OCI-LY7 (cell line): ENCODE results near the gene CATSPERZ. TPM values are rescaled to one million over a fixed set of nuclear protein-coding genes. Genes with fewer than 3 reads are reported as not detected.

Source experiments
- BruUV-seq: library from RNA; stranded (reverse); fragments of 400-500 nt; replicated peaks from 2 replicates; lab custom pipeline; 2021; lab: Mats Ljungman, UMichigan
- CTCF ChIA-PET: fragments of 300-600 bp; sonication (Branson Sonifier 250); formaldehyde crosslinking; loops from one replicate; lab custom pipeline; 2022; ENCODE audit warnings: antibody characterized with exemption; ENCODE audit not compliant: unreplicated experiment; lab: Charles Lee
- POLR2A ChIA-PET: fragments of 300-600 bp; sonication (Branson Sonifier 250); formaldehyde crosslinking; loops from one replicate; lab custom pipeline; 2022; ENCODE audit warnings: antibody characterized with exemption; lab: Charles Lee
- DNase-seq: peaks from one replicate; pipeline ENCODE4 v3.0.0-alpha.2; 2015; ENCODE audit warnings: low spot score
- H2AFZ ChIP-seq: fragments of 200-600 bp; sonication (generic), shearing (Covaris generic); 2 replicates; pipeline ENCODE4 v1.6.1; 2014; ENCODE audit warnings: mild to moderate bottlenecking, antibody characterized with exemption, low read length, moderate library complexity
- H3K27ac ChIP-seq: fragments of 200-600 bp; sonication (generic); 2 replicates; pipeline ENCODE4 v1.5.1; 2014; ENCODE audit warnings: mixed run types, low read depth, mild to moderate bottlenecking, moderate library complexity, low read length, inconsistent platforms; ENCODE audit not compliant: poor library complexity, severe bottlenecking
- H3K36me3 ChIP-seq: fragments of 200-600 bp; sonication (generic); 2 replicates; pipeline ENCODE4 v1.6.1; 2014; ENCODE audit warnings: mild to moderate bottlenecking, antibody characterized with exemption, low read length, moderate library complexity, mixed read lengths; ENCODE audit not compliant: insufficient read depth
- H3K4me1 ChIP-seq: fragments of 200-600 bp; sonication (generic); 2 replicates; pipeline ENCODE4 v1.5.1; 2014; ENCODE audit warnings: mild to moderate bottlenecking, low read length; ENCODE audit not compliant: insufficient read depth, poor library complexity, severe bottlenecking
- H3K4me2 ChIP-seq: fragments of 200-600 bp; sonication (generic); 2 replicates; pipeline ENCODE4 v1.6.1; 2014; ENCODE audit warnings: mild to moderate bottlenecking, low read length
- H3K4me3 ChIP-seq: fragments of 200-600 bp; sonication (generic); 2 replicates; pipeline ENCODE4 v1.5.1; 2014; ENCODE audit warnings: mild to moderate bottlenecking, low read depth, low read length; ENCODE audit not compliant: poor library complexity, severe bottlenecking
- H3K79me2 ChIP-seq: fragments of 200-600 bp; sonication (generic); 2 replicates; pipeline ENCODE4 v1.6.1; 2016; ENCODE audit warnings: low read depth, mild to moderate bottlenecking, low read length, moderate library complexity, mixed read lengths; ENCODE audit not compliant: insufficient read depth
- H3K9me2 ChIP-seq: fragments of 200-600 bp; sonication (generic); 2 replicates; pipeline ENCODE4 v1.6.1; 2016; ENCODE audit warnings: mild to moderate bottlenecking, low read length, mixed read lengths; ENCODE audit not compliant: insufficient read depth
- H3K9me3 ChIP-seq: fragments of 200-600 bp; sonication (generic); 2 replicates; pipeline ENCODE4 v1.6.1; 2014; ENCODE audit warnings: mild to moderate bottlenecking, mixed run types, low read length, mixed read lengths
- H4K20me1 ChIP-seq: fragments of 200-600 bp; sonication (generic); 2 replicates; pipeline ENCODE4 v1.6.1; 2014; ENCODE audit warnings: mild to moderate bottlenecking, antibody characterized with exemption, low read length, moderate library complexity, mixed read lengths; ENCODE audit not compliant: insufficient read depth
- EZH2phosphoT487 ChIP-seq: fragments of 200-600 bp; sonication (generic); IDR thresholded peaks from 2 replicates; pipeline ENCODE4 v1.6.1; 2018; ENCODE audit warnings: low read depth, borderline replicate concordance, mild to moderate bottlenecking, mixed run types, antibody characterized with exemption, low read length, moderate library complexity, mixed read lengths
- intact Hi-C: fragments of 100-400 bp; cut with micrococcal nuclease; formaldehyde crosslinking; loops from one replicate; pipeline ENCODE4 v1.10.0; 2022; ENCODE audit not compliant: unreplicated experiment
- total RNA-seq, 2 experiments: library from RNA; depleted of rRNA in 1 of 2; stranded (reverse); fragments of >200 nt in 1 of 2; shearing (Covaris generic) in 1 of 2; gene quantifications; 2 replicates each; pipeline ENCODE4 v1.2.3, GENCODE V29; 2014 to 2022
- TF ChIP-seq, protein P1 (sequence below): fragments of 200-600 bp; sonication (generic); conservative IDR thresholded peaks from 2 replicates; pipeline ENCODE4 v1.5.1; 2014; ENCODE audit warnings: mild to moderate bottlenecking, antibody characterized with exemption, low read length, moderate library complexity, mixed read lengths

CATSPERZ gene
- total RNA-seq, 2 experiments from 2014 or later, result 0.38 TPM; not detected in 1

DNA sequence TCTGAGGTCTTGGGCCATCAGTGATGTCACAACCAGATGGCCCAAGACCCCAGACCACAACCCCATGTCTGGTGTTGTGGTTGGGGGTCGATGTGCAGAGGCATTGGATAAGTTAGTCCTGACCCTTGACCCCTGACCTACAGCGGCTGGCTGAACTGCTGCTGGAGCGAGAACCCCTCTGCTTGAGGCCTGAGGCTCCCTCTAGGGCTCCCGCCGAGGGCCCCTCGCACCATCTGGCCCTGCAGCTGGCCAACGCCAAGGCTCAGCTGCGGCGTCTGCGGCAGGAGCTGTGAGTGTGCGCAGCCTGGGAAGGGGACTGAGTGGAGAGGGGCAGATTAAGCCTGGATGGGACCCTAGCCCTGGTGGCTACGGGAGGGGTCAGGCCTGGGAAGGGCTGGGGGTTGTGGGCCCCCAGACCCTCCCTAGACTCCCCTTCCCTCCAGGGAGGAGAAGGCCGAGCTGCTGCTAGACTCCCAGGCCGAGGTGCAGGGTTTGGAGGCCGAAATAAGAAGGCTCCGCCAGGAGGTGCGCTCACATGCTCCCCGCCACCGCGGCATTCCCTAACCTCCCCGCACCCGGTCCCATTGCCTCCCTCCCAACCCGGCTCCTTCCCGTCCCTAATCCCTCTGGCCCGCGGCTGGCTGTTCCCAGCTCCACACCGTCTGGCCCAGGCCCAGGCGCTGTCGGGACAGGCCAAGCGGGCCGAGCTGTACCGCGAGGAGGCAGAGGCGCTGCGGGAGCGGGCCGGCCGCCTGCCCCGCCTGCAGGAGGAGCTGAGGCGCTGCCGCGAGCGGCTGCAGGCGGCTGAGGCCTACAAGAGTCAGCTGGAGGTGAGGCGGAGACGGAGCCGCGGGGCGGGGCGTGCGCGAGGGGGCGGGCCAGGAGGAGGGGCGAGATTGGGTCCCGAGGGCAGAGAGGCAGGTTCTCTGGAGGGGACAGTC lies 42.0 kb downstream of the CATSPERZ start:
- no peaks in the 10 kb centered on the region for H4K20me1 ChIP-seq
- H3K9me3 ChIP-seq, result no peaks in the 10 kb centered on the region
- H3K9me2 ChIP-seq, result no peaks in the 10 kb centered on the region
- H3K36me3 ChIP-seq, result peaks cover 38% of the 10 kb centered on the region
- no peak overlapping the region for H3K27ac ChIP-seq
- BruUV-seq, result no TSS peak
- POLR2A ChIA-PET, result interaction anchor here (0.5 to 3.6 kb wide), 4 partner anchors 14 to 363 kb away, joined by 3 to 22 read pairs (median 4); partner anchors contain the start of genes PRDX5 and TRMT112
- peak overlapping the region; percentile 90 for H3K4me2 ChIP-seq
- H3K4me3 ChIP-seq, result peak overlapping the region; percentile 50
- H2AFZ ChIP-seq, result no peak overlapping the region
- H3K79me2 ChIP-seq, result peaks cover 10% of the 10 kb centered on the region; the same call in 1 of the 2 replicates
- peaks cover 40% of the 10 kb centered on the region for H3K4me1 ChIP-seq
- CTCF ChIA-PET, result interaction anchor here (1.0 to 1.4 kb wide), 3 partner anchors 24 to 346 kb away, joined by 3 to 12 read pairs (median 5); partner anchors contain the start of genes PRDX5 and TRMT112
- DNase-seq, result peak; percentile 91
- intact Hi-C loops, result loop anchor here (1.0 to 2.0 kb wide), 3 partner anchors 13 to 71 kb away; partner anchors contain the start of gene PRDX5
- TF ChIP-seq EZH2phosphoT487, result no peak
- TF ChIP-seq, protein P1, sequence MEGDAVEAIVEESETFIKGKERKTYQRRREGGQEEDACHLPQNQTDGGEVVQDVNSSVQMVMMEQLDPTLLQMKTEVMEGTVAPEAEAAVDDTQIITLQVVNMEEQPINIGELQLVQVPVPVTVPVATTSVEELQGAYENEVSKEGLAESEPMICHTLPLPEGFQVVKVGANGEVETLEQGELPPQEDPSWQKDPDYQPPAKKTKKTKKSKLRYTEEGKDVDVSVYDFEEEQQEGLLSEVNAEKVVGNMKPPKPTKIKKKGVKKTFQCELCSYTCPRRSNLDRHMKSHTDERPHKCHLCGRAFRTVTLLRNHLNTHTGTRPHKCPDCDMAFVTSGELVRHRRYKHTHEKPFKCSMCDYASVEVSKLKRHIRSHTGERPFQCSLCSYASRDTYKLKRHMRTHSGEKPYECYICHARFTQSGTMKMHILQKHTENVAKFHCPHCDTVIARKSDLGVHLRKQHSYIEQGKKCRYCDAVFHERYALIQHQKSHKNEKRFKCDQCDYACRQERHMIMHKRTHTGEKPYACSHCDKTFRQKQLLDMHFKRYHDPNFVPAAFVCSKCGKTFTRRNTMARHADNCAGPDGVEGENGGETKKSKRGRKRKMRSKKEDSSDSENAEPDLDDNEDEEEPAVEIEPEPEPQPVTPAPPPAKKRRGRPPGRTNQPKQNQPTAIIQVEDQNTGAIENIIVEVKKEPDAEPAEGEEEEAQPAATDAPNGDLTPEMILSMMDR, result peak; percentile 65

DNA sequence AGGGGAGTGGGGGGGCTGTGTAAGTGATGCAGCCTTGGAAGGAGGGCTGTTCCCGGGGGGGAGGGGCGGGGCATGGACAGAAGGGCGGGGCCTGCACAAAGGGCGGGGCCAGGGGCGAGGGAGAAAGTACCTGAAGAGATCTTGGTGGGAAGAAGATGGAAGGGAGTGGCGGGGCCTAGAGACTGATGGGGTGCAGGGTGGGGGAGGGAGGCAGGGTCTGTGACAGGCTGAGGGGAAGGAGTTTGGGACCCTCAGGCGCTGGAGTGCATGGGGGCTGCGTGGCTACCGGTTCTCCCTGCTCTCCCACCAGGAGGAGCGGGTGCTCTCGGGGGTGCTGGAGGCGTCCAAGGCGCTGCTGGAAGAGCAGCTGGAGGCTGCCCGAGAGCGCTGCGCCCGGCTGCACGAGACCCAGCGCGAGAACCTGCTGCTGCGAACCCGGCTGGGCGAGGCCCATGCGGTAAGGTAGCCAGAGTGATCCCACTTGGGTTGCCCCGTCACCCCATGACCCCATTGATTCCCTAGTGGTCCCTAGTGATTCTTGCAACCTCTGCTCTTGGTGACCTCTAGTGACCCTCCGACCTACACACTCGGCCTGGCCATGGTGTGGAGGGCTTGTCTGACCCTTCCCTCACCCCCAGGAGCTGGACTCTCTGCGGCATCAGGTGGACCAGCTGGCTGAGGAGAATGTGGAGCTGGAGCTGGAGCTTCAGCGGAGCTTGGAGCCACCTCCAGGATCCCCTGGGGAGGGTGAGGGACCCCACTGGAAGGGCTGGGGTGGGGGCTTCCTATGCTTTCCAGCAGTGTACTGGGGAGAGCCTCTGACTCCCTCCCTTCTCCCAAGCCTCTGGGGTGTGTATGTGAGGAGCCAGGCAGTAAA lies 42.9 kb downstream of the CATSPERZ start:
- CTCF ChIA-PET, result interaction anchor here (1.0 to 1.2 kb wide), 2 partner anchors 25 to 345 kb away, joined by 3 to 12 read pairs; partner anchors contain the start of genes PRDX5 and TRMT112
- H3K4me1 ChIP-seq, result peaks cover 35% of the 10 kb centered on the region

More for the DNA sequence above, 42.9 kb downstream of the CATSPERZ start:
- no peak for DNase-seq
- H3K9me2 ChIP-seq, result no peaks in the 10 kb centered on the region
- peak overlapping the region; percentile 90; the same call in 1 of the 2 replicates for H3K4me2 ChIP-seq
- H3K79me2 ChIP-seq, result peaks cover 10% of the 10 kb centered on the region; the same call in 1 of the 2 replicates
- no TSS peak for BruUV-seq
- H3K4me3 ChIP-seq, result peak overlapping the region; percentile 50
- POLR2A ChIA-PET, result interaction anchor here (0.6 to 3.6 kb wide), 2 partner anchors 26 to 158 kb away, joined by 3 to 22 read pairs; partner anchors contain the start of genes PRDX5 and TRMT112
- H3K36me3 ChIP-seq, result peaks cover 32% of the 10 kb centered on the region
- no peak overlapping the region for H3K27ac ChIP-seq
- H3K9me3 ChIP-seq, result no peaks in the 10 kb centered on the region
- no peaks in the 10 kb centered on the region for H4K20me1 ChIP-seq
- H2AFZ ChIP-seq, result no peak overlapping the region
- intact Hi-C loops, result loop anchor here (1.0 kb wide), 1 partner anchor 12 kb away; no protein-coding TSS in a partner anchor
- no peak for TF ChIP-seq EZH2phosphoT487
- TF ChIP-seq, protein P1, result no peak
